ENCODE measurements around the gene ITGB2. TPM values are rescaled to one million over a fixed set of nuclear protein-coding genes. Genes with fewer than 3 reads are reported as not detected.

Gene ITGB2
- total RNA-seq, 1 donor from 2014 or later: 0.91 TPM

DNA sequence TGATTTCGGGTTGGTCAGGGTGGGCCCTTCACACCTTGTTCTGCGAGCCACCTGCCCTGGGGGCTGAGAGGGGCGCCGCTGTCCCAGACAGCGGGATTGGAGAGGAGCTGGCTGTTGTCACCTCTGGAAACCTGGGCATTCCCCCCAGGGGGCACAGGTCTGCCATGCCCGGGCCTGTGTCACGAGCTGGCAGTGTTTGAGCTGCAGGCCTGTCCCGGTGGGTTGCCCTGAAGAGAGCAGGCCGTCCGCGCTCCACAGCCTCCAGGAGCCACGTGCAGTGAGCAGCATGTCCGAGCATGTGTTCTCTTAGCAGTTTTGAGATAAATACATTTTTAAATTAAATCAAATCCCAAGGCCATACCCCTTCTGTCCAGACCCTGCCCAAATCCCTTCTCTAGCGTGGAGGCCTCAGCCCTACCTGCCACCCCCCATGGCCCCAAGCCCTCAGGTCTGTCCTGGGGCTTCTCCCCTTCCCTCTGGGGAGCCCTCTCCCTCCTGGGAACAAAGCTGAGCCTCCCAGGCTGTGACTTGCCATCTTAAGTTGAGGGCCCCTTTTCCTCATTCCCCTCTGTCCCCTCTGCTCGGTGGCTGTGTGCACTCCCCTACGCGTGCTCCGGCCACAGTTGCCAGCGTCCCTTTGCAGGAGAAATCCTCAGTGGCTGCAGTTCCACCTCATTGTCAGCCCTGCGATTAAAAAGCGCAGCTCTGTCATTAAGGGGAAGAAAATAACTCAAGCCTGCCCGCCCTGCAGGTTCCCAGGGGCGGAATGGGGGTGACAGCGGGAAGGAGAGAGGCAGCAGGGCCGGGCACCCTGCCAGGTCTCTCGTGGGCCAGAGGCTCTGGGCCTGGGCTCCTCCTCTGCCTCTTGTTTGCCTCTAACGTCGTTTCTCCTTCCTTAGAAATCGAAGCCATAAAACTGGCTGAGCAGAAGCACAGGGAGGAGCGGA, 45.7 kb upstream of the ITGB2 start:
- no peak for DNase-seq

DNA sequence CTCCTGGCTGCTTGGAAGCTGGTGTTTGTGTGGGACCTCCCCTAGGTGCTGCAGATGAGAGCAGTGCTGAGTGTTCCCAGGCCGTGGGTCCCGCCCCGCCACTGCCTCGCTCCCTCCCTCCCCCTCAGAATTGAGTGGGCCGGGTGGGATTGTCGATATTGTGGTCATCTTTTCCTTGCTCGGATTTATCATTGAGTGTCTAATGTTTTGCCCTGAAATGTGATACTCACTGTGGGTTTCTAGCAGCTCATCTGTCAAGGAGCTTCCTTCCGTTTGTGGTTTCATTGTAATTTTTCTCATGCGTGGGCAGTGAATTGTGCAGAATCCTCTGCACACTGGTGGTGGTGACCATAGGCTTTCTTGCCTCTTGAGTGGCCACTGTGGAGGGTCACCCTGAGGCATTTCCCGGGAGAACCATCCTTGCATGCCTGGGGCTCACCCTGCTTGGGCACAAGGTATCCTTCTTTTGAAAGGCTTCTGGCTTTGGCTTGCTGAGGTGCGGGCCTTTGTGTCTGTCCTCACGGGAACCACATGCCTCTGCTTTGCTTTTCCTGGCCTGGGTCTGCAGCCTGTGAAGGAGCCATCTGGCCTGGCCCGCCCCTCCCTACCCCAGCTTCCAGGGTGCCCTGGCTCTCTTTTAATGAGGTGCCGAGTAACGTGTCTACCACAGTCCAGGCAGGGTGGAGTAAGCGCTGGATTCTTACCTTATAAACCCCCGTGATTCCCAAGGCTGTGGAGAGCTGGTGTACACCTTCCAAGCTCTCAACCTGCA, 44.7 kb upstream of the ITGB2 start:
- Mint-ChIP-seq H3K4me3 (ENCODE audit: unreplicated experiment) (peak overlapping the region; percentile 39), H3K9me3 (ENCODE audit: unreplicated experiment) (peaks cover 2% of the 10 kb centered on the region), H3K36me3 (ENCODE audit: unreplicated experiment) (no peaks in the 10 kb centered on the region), H3K4me1 (ENCODE audit: low read depth, unreplicated experiment) (peaks cover 43% of the 10 kb centered on the region), H3K27ac (ENCODE audit: unreplicated experiment) (peak overlapping the region; percentile 88), H3K27me3 (ENCODE audit: unreplicated experiment) (peaks cover 15% of the 10 kb centered on the region)
- DNase-seq: peak; percentile 43
- TF ChIP-seq, protein P1, sequence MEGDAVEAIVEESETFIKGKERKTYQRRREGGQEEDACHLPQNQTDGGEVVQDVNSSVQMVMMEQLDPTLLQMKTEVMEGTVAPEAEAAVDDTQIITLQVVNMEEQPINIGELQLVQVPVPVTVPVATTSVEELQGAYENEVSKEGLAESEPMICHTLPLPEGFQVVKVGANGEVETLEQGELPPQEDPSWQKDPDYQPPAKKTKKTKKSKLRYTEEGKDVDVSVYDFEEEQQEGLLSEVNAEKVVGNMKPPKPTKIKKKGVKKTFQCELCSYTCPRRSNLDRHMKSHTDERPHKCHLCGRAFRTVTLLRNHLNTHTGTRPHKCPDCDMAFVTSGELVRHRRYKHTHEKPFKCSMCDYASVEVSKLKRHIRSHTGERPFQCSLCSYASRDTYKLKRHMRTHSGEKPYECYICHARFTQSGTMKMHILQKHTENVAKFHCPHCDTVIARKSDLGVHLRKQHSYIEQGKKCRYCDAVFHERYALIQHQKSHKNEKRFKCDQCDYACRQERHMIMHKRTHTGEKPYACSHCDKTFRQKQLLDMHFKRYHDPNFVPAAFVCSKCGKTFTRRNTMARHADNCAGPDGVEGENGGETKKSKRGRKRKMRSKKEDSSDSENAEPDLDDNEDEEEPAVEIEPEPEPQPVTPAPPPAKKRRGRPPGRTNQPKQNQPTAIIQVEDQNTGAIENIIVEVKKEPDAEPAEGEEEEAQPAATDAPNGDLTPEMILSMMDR (IDR thresholded peaks at IDR 0.05; ENCODE audit: partially characterized antibody, unreplicated experiment): no peak

More for the DNA sequence above, 45.7 kb upstream of the ITGB2 start:
- TF ChIP-seq, protein P1 (IDR thresholded peaks at IDR 0.05; ENCODE audit: partially characterized antibody, unreplicated experiment): no peak
- Mint-ChIP-seq H3K27me3 (ENCODE audit: unreplicated experiment) (peaks cover 15% of the 10 kb centered on the region), H3K27ac (ENCODE audit: unreplicated experiment) (peak overlapping the region; percentile 88), H3K4me1 (ENCODE audit: low read depth, unreplicated experiment) (peaks cover 47% of the 10 kb centered on the region), H3K9me3 (ENCODE audit: unreplicated experiment) (peaks cover 2% of the 10 kb centered on the region), H3K36me3 (ENCODE audit: unreplicated experiment) (no peaks in the 10 kb centered on the region), H3K4me3 (ENCODE audit: unreplicated experiment) (no peak overlapping the region)

DNA sequence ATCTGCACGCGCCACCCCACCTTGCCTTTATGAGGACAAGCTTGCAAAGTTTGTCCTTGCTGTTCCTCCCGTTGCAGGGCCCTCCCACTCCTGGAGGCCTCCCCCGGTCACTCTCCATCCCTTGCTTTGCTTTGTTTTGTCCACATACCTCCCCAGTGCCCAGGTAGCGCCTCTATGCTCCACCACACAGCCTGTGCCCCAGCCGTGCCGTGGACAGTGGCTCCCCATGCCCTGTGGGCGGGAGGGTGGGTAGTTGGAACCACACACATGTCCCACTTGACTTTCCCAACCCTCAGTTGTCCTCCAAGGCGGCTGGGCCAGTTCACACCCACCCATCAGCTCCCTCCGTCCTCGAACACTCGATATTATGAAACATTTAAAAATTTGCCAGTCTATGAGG, 43.7 kb upstream of the ITGB2 start:
- Mint-ChIP-seq H3K4me1 (ENCODE audit: low read depth, unreplicated experiment) (peaks cover 32% of the 10 kb centered on the region), H3K9me3 (ENCODE audit: unreplicated experiment) (peaks cover 2% of the 10 kb centered on the region), H3K27ac (ENCODE audit: unreplicated experiment) (peak overlapping the region; percentile 88), H3K36me3 (ENCODE audit: unreplicated experiment) (no peaks in the 10 kb centered on the region), H3K4me3 (ENCODE audit: unreplicated experiment) (peak overlapping the region; percentile 39), H3K27me3 (ENCODE audit: unreplicated experiment) (peaks cover 6% of the 10 kb centered on the region)
- DNase-seq: no peak
- TF ChIP-seq, protein P1 (IDR thresholded peaks at IDR 0.05; ENCODE audit: partially characterized antibody, unreplicated experiment): no peak

DNA sequence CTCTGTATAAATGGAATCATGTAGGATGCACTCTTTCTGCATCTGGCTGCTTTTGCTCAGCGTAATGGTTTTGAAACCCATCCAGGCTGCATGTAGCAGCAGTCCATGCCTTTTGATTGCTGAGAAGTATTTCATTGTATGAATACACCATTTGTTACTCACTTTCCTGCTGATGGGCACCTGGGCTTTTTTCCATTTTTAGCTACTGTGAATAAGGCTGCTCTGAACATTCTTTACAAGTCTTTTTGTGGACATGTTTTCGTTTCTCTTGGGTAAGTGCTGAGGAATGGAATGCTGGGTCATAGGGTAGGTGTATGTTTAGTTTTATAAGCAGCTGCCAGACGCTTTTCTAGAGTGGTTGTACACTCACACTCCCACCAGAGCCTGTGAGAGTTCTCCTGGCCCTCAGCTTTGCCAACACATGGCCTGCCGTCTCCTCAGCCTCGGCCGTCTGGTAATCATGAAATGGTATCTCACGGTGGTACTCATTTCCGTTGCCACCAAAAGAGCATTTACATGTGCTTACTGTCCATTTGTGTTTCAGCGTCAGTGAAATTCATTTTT, 41.8 kb upstream of the ITGB2 start:
- DNase-seq: no peak
- peak overlapping the region; percentile 48 for H3K27ac Mint-ChIP-seq (ENCODE audit: unreplicated experiment)
- H3K4me1 Mint-ChIP-seq (ENCODE audit: low read depth, unreplicated experiment): peaks cover 37% of the 10 kb centered on the region
- H3K9me3 Mint-ChIP-seq (ENCODE audit: unreplicated experiment): peaks cover 6% of the 10 kb centered on the region
- TF ChIP-seq, protein P1 (IDR thresholded peaks at IDR 0.05; ENCODE audit: partially characterized antibody, unreplicated experiment): no peak
- no peak overlapping the region for H3K4me3 Mint-ChIP-seq (ENCODE audit: unreplicated experiment)
- H3K27me3 Mint-ChIP-seq (ENCODE audit: unreplicated experiment): peaks cover 4% of the 10 kb centered on the region
- no peaks in the 10 kb centered on the region for H3K36me3 Mint-ChIP-seq (ENCODE audit: unreplicated experiment)

Data from glutamatergic neuron (in vitro differentiated cells).